Uterus (tissue), 2 donors: ENCODE data around the gene AGMO.

Experiments
- POLR2A ChIP-seq, 2 donors: fragments of 450-650 bp; IDR thresholded peaks; one replicate each; pipeline ENCODE4 v1.6.1; 2016; ENCODE audit warnings: antibody characterized with exemption in 2 of 2, mild to moderate bottlenecking in 1 of 2, moderate library complexity in 1 of 2
- TF ChIP-seq, protein P1 (sequence below), 4 experiments: fragments of 200-600 bp in 2 of 4; fragments of 450-650 bp in 2 of 4; sonication (generic) in 2 of 4; IDR thresholded peaks; one replicate each; pipeline ENCODE4 v1.5.1; 2016 to 2019; ENCODE audit warnings: antibody characterized with exemption in 4 of 4, mild to moderate bottlenecking in 2 of 4, moderate library complexity in 1 of 4

- TF ChIP-seq, protein P1, sequence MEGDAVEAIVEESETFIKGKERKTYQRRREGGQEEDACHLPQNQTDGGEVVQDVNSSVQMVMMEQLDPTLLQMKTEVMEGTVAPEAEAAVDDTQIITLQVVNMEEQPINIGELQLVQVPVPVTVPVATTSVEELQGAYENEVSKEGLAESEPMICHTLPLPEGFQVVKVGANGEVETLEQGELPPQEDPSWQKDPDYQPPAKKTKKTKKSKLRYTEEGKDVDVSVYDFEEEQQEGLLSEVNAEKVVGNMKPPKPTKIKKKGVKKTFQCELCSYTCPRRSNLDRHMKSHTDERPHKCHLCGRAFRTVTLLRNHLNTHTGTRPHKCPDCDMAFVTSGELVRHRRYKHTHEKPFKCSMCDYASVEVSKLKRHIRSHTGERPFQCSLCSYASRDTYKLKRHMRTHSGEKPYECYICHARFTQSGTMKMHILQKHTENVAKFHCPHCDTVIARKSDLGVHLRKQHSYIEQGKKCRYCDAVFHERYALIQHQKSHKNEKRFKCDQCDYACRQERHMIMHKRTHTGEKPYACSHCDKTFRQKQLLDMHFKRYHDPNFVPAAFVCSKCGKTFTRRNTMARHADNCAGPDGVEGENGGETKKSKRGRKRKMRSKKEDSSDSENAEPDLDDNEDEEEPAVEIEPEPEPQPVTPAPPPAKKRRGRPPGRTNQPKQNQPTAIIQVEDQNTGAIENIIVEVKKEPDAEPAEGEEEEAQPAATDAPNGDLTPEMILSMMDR (IDR thresholded peaks at IDR 0.05): peak; percentile 32 to 52 (median 40)
- TF ChIP-seq POLR2A (IDR thresholded peaks at IDR 0.05): no peak
These were observed 235.7 kb downstream of the AGMO start for GRCh38 chr7:15326044-15326644.
